HG03457 (cell line): ENCODE data around the gene TENT4B.
"Not testable (repeated sequence)": the region's sequence is repeated elsewhere in the genome, so short reads cannot be mapped to it uniquely, and the experiment has no call there.

Experiments used
- ATAC-seq: cut with Tn5 transposase; IDR thresholded peaks from one replicate; pipeline ENCODE4 v1.9.1; 2021; ENCODE audit warnings: moderate number of reproducible peaks; ENCODE audit not compliant: unreplicated experiment

Gene TENT4B

GRCh38 chr16:50153596-50154419 lies 702 bp downstream of the TENT4B start:
- ATAC-seq, result no peak

- ATAC-seq, result no peak
Measured at GRCh38 chr16:50154420-50154950, 1.4 kb downstream of the TENT4B start.

GRCh38 chr16:50155925-50156324 lies 2.8 kb downstream of the TENT4B start:
- no peak for ATAC-seq

- ATAC-seq, result no peak
Measured at GRCh38 chr16:50156590-50156989, 3.5 kb downstream of the TENT4B start.

GRCh38 chr16:50160495-50161164 lies 7.5 kb downstream of the TENT4B start:
- no peak for ATAC-seq

GRCh38 chr16:50161950-50162349 lies 8.8 kb downstream of the TENT4B start:
- ATAC-seq, result no peak

- ATAC-seq, result no peak
Measured at GRCh38 chr16:50165473-50165872, 12.4 kb downstream of the TENT4B start.

GRCh38 chr16:50166511-50167500 lies 13.7 kb downstream of the TENT4B start:
- ATAC-seq, result no peak

GRCh38 chr16:50167556-50167955 lies 14.4 kb downstream of the TENT4B start:
- ATAC-seq, result no peak

GRCh38 chr16:50169555-50170096 lies 16.5 kb downstream of the TENT4B start:
- no peak for ATAC-seq

- ATAC-seq, result not testable (repeated sequence)
Measured at GRCh38 chr16:50171773-50172172, 18.7 kb downstream of the TENT4B start.

GRCh38 chr16:50172195-50172922 lies 19.3 kb downstream of the TENT4B start:
- ATAC-seq, result no peak

GRCh38 chr16:50173316-50173715 lies 20.2 kb downstream of the TENT4B start:
- no peak for ATAC-seq

GRCh38 chr16:50178491-50178941 lies 25.4 kb downstream of the TENT4B start:
- ATAC-seq, result no peak

GRCh38 chr16:50182441-50182840 lies 29.3 kb downstream of the TENT4B start:
- no peak for ATAC-seq

GRCh38 chr16:50183316-50183715 lies 30.2 kb downstream of the TENT4B start:
- ATAC-seq, result no peak

GRCh38 chr16:50185005-50185505 lies 31.9 kb downstream of the TENT4B start:
- no peak for ATAC-seq

GRCh38 chr16:50188619-50189136 lies 35.6 kb downstream of the TENT4B start:
- ATAC-seq, result no peak

- ATAC-seq, result no peak
Measured at GRCh38 chr16:50190292-50190691, 37.2 kb downstream of the TENT4B start.
